AG04450 (cell line): ENCODE data around the gene ASAP3. TPM values are rescaled to one million over a fixed set of nuclear protein-coding genes. Genes with fewer than 3 reads are reported as not detected.

Experiments
- CTCF ChIA-PET: fragments of 300-600, 350-600 bp; formaldehyde crosslinking; extraction: SDS; loops from one replicate; lab custom pipeline; 2022; ENCODE audit warnings: antibody characterized with exemption, inconsistent platforms; lab: Charles Lee
- POLR2A ChIA-PET: fragments of 350-600 bp; formaldehyde crosslinking; extraction: SDS; loops from one replicate; lab custom pipeline; 2021; ENCODE audit warnings: antibody characterized with exemption, inconsistent platforms; lab: Yijun Ruan, JAX
- DNase-seq: peaks from one replicate; pipeline ENCODE4 v3.0.0-alpha.2; 2011; ENCODE audit warnings: low read depth, low spot score
- H3K27ac ChIP-seq: one replicate; pipeline ENCODE4 v1.5.1; 2012; ENCODE audit warnings: low read depth, low read length, control low read depth
- H3K27me3 ChIP-seq: one replicate; pipeline ENCODE4 v1.6.0; 2012; ENCODE audit warnings: low read length; ENCODE audit not compliant: control insufficient read depth, insufficient read depth
- H3K4me3 ChIP-seq: 2 replicates; pipeline ENCODE4 v1.5.1; 2011; ENCODE audit warnings: mild to moderate bottlenecking, low read depth, low read length, control low read depth
- H3K9me3 ChIP-seq: 2 replicates; pipeline ENCODE4 v1.5.1; 2012; ENCODE audit warnings: low read length; ENCODE audit not compliant: control insufficient read depth, insufficient read depth
- polyA plus RNA-seq: library from polyadenylated mRNA; depleted of rRNA; stranded (reverse); fragments of >200 nt; gene quantifications from 2 replicates; pipeline ENCODE4 v1.2.3, GENCODE V29; 2011
- TF ChIP-seq, protein P1 (sequence below): IDR thresholded peaks from 2 replicates; pipeline ENCODE4 v1.5.1; 2011; ENCODE audit warnings: low read depth, low read length, control low read depth, inconsistent platforms

Gene ASAP3
- polyA plus RNA-seq, 1 experiment, result 25.5 TPM

GRCh38 chr1:23444596-23445390, 39.2 kb downstream of the ASAP3 start:
- DNase-seq, result no peak
- Histone ChIP-seq H3K4me3 (no peak overlapping the region), H3K27me3 (no peaks in the 10 kb centered on the region), H3K9me3 (no peaks in the 10 kb centered on the region), H3K27ac (no peak overlapping the region)
- TF ChIP-seq, protein P1, sequence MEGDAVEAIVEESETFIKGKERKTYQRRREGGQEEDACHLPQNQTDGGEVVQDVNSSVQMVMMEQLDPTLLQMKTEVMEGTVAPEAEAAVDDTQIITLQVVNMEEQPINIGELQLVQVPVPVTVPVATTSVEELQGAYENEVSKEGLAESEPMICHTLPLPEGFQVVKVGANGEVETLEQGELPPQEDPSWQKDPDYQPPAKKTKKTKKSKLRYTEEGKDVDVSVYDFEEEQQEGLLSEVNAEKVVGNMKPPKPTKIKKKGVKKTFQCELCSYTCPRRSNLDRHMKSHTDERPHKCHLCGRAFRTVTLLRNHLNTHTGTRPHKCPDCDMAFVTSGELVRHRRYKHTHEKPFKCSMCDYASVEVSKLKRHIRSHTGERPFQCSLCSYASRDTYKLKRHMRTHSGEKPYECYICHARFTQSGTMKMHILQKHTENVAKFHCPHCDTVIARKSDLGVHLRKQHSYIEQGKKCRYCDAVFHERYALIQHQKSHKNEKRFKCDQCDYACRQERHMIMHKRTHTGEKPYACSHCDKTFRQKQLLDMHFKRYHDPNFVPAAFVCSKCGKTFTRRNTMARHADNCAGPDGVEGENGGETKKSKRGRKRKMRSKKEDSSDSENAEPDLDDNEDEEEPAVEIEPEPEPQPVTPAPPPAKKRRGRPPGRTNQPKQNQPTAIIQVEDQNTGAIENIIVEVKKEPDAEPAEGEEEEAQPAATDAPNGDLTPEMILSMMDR, result no peak
- CTCF ChIA-PET, result interaction anchor here (1.3 kb wide), 1 partner anchor 52 kb away, joined by 3 read pairs; no protein-coding TSS in a partner anchor
- POLR2A ChIA-PET, result interaction anchor here (0.5 to 0.7 kb wide), 3 partner anchors 22 to 100 kb away, joined by 3 to 5 read pairs (median 5); partner anchors contain the start of gene HNRNPR

GRCh38 chr1:23444104-23444533, 39.9 kb downstream of the ASAP3 start:
- CTCF ChIA-PET, result interaction anchor here (1.1 to 1.3 kb wide), 2 partner anchors 41 to 53 kb away, joined by 3 read pairs; no protein-coding TSS in a partner anchor

GRCh38 chr1:23442751-23443150, 41.2 kb downstream of the ASAP3 start:
- CTCF ChIA-PET, result interaction anchor here (1.1 kb wide), 1 partner anchor 39 kb away, joined by 3 read pairs; no protein-coding TSS in a partner anchor
- TF ChIP-seq, protein P1, result no peak
- no peak for DNase-seq
- H3K4me3 ChIP-seq, result no peak overlapping the region
- H3K9me3 ChIP-seq, result no peaks in the 10 kb centered on the region
- H3K27me3 ChIP-seq, result no peaks in the 10 kb centered on the region
- POLR2A ChIA-PET, result no interaction called here
- no peak overlapping the region for H3K27ac ChIP-seq

More at GRCh38 chr1:23444104-23444533, 39.9 kb downstream of the ASAP3 start:
- Histone ChIP-seq H3K4me3 (no peak overlapping the region), H3K9me3 (no peaks in the 10 kb centered on the region), H3K27ac (no peak overlapping the region), H3K27me3 (no peaks in the 10 kb centered on the region)
- peak; percentile 30 for DNase-seq
- POLR2A ChIA-PET, result interaction anchor here (0.5 kb wide), 1 partner anchor 41 kb away, joined by 3 read pairs; no protein-coding TSS in a partner anchor
- TF ChIP-seq, protein P1, result no peak

- Histone ChIP-seq H3K27me3 (no peaks in the 10 kb centered on the region), H3K9me3 (peaks cover 4% of the 10 kb centered on the region; the same call in 1 of the 2 replicates), H3K27ac (no peak overlapping the region), H3K4me3 (no peak overlapping the region)
- CTCF ChIA-PET, result interaction anchor here (1.4 to 1.5 kb wide), 2 partner anchors 8 to 42 kb away, joined by 4 read pairs; partner anchors contain the start of gene ASAP3
- POLR2A ChIA-PET, result no interaction called here
- no peak for DNase-seq
- TF ChIP-seq, protein P1, result no peak
Measured at GRCh38 chr1:23441446-23442148, 42.4 kb downstream of the ASAP3 start.
